ENCODE measurements around the gene EPDR1.

- no peak for TF ChIP-seq CTCF (IDR thresholded peaks at IDR 0.05)
- no peak for TF ChIP-seq EP300 (IDR thresholded peaks at IDR 0.05)
- no peak for TF ChIP-seq POLR2AphosphoS5 (IDR thresholded peaks at IDR 0.05)
Measured at GRCh38 chr7:37899712-37900247, 20.7 kb upstream of the EPDR1 start.
